Ovary (tissue), 9 donors: Measurements from ENCODE around the gene ZNF503. TPM values are rescaled to one million over a fixed set of nuclear protein-coding genes. Genes with fewer than 3 reads are reported as not detected.

Source experiments
- DNase-seq, 5 donors: peaks; one replicate each; pipeline ENCODE4 v3.0.0-alpha.2; 2019 to 2020
- H3K27ac ChIP-seq, 2 donors: fragments of 200-600 bp; one replicate each; pipeline versions ENCODE4 v1.5.1 to v1.8.0; 2019 to 2022
- H3K27me3 ChIP-seq: fragments of 200-600 bp; one replicate; pipeline ENCODE4 v1.8.0; 2022
- H3K36me3 ChIP-seq: fragments of 200-600 bp; sonication (generic); one replicate; pipeline ENCODE4 v1.5.1; 2019
- H3K4me1 ChIP-seq: one replicate; pipeline ENCODE4 v1.8.1; 2013; ENCODE audit warnings: mild to moderate bottlenecking, moderate library complexity; ENCODE audit not compliant: insufficient read depth
- H3K4me3 ChIP-seq: fragments of 200-600 bp; sonication (generic); one replicate; pipeline ENCODE4 v1.5.1; 2017
- H3K9me3 ChIP-seq, 2 donors: fragments of 200-600 bp in 1 of 2; sonication (generic) in 1 of 2; one replicate each; pipeline versions ENCODE4 v1.5.1 to v1.8.1; 2013 to 2019; ENCODE audit warnings: mild to moderate bottlenecking in 1 of 2, moderate library complexity in 1 of 2
- EP300 ChIP-seq: sonication (generic); formaldehyde crosslinking; IDR thresholded peaks from one replicate; pipeline ENCODE4 v1.6.1; 2017; ENCODE audit warnings: antibody characterized with exemption
- POLR2A ChIP-seq: fragments of 450-650 bp; IDR thresholded peaks from one replicate; pipeline ENCODE4 v1.6.1; 2017; ENCODE audit warnings: antibody characterized with exemption, mild to moderate bottlenecking, moderate library complexity
- WGBS, 3 donors: extraction: QIAGEN DNeasy Blood & Tissue Kit in 1 of 3; methylation state at CpG; one replicate each; pipeline versions ENCODE4 v1.1.5 to v1.1.7; 2013 to 2017; 5-methylcytosine and 5-hydroxymethylcytosine counted together
- intact Hi-C, 4 donors: fragments of 100-400 bp; cut with DNase I; formaldehyde crosslinking; loops; one replicate each; pipeline versions ENCODE4 v1.11.0 to v1.15.1; 2022 to 2023
- polyA plus RNA-seq, 2 donors: library from polyadenylated mRNA; stranded (reverse); fragments of 200-250 nt in 1 of 2; fragments of 350-450 nt in 1 of 2; fragmentation: Illumina TruSeq in 1 of 2; extraction: RNeasy Lipid Tissue Mini Kit (QIAGEN cat#74804) in 1 of 2; gene quantifications; one replicate each; pipeline ENCODE4 v1.2.3, GENCODE V29; 2013 to 2014
- total RNA-seq, 7 donors: library from RNA; depleted of rRNA in 2 of 7; stranded (reverse); fragments of >200 nt in 2 of 7; fragmentation: NEBNext Ultra II Directional in 3 of 7; extraction: Animal tissue kit (Norgen Biotek cat#: 25700) in 3 of 7; gene quantifications; one replicate each; pipeline versions ENCODE4 v1.1.0 to v1.2.4, GENCODE V29; 2016 to 2023
- TF ChIP-seq, protein P1 (sequence below), 3 donors: fragments of 450-650 bp in 2 of 3; fragments of 200-600 bp in 1 of 3; IDR thresholded peaks; one replicate each; pipeline versions ENCODE4 v1.5.1 to v1.8.0; 2016 to 2022; ENCODE audit warnings: antibody characterized with exemption in 3 of 3, mild to moderate bottlenecking in 1 of 3
- donor health status: DM: no; HTN: no; CAD: no; lungs with moderate emphysema.
- donor health status: DM: no; HTN: no; CAD: no.
- donor health status: Bipolar disorder and iron deficiency.
- donor health status: DM: yes; HTN: yes; CAD: no.
- donor health status: DM: no; HTN: no; CAD: no.
- donor health status: DM: yes; HTN: yes; CAD: no.

The ZNF503 gene
- total and polyA plus RNA-seq, 9 donors: 21.1 to 221 (median 82.2) TPM

DNA sequence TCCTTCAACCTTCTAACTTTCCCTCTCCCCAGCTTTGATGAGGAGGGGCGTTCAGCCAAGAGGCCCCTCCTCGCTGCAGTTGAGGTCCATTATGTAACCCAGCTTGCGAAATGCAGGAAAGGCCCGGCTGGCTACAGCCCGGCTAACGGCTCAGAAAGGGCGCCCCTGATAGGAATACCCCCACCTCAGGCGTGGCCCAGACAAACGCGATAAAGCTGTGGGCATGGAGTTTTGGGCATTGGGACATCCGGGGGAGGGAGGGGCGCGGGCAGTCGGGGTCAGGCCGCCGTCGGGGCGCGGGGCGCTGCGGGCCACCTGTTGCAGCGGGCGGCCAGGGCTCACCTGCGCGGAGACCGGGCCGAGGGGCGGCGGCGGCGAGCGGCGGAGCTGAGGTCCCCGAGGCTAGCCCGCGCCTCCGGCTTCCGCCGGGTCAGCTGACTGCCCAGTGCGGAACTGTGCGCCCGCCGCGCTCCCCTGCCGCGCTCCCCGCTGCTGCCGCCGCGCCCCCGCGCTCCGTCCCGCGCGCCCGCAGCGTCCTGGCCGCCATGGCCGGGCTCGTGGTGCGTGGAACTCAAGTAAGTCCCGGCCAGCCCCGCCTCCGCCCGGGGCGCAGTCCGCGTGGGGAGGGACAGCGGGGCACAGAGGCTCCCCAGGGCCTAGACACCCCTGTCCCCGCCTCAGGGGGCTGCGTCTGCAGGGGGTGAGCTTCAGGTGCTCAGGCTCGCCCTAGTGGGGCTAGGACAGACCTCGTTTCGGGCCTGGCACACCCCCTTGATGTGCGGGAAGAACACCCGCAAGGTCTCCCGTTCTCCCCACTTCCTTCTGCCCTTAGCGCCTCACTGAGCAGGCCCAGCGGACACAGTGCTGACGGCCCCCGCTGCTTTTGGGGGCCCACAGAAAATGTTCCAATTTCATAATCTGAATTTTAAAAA lies 29.9 kb upstream of the ZNF503 start, which contains the start of gene LRMDA:
TSS of gene LRMDA (plus strand) at position 445 of the 932 bp plus-strand sequence.
- intact Hi-C loops: no loop called here
- peak; percentile 74 to 83 (median 81) for DNase-seq
- Histone ChIP-seq H3K27me3 (no peaks in the 10 kb centered on the region), H3K36me3 (no peaks in the 10 kb centered on the region), H3K4me1 (peaks cover 33% of the 10 kb centered on the region), H3K9me3 (no peaks in the 10 kb centered on the region), H3K4me3 (peak within 1 kb of the TSS; percentile 48), H3K27ac (peak within 1 kb of the TSS; percentile 73 to 95)
- TF ChIP-seq EP300 (no peak), POLR2A (peak; percentile 70)
- WGBS, 3 donors: 4 to 18% (median 5%) methylated on average over 35 to 82 of the region's 82 CpGs

DNA sequence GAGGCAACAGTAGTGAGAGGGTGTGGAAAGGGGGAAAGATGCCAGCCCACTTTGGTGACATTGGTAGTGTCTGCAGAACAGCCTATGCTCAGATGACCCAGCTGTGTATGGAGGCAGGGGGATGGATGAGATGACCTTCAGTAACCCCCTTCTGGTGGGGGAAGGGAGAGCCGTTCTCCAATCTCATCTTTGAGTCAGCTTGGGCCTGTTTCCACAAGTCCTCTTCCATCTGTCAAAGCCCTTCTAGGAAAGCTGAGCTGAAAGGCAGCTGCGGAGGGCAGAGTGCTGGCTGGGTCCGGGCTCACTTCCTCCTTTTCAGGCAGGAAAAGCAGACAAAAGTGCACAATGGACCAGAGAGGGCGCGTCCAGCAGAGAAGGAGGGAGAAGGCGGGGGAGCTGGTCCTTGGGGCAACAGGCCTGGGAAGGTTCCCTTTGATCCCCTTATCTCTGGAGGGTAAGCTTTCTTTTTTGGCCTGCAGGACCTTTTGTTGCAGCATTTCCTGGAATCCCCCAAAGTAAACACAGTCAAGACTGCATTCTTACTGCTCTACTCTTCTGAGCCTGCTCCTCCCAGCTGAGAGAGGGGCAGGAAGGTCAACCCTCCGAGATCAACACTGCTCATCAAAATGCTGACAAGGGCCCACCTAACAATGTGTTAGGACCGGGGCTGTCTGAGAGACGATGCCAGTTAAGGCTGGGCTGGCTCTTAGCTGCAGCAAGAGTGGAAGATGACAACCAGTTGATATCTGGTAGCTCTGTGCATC lies 28.6 kb upstream of the ZNF503 start:
- peak overlapping the region; percentile 73 to 95 for H3K27ac ChIP-seq
- H3K4me3 ChIP-seq: no peak overlapping the region
- peak; percentile 45 to 75 (median 60) for DNase-seq
- no peaks in the 10 kb centered on the region for H3K36me3 ChIP-seq
- H3K27me3 ChIP-seq: no peaks in the 10 kb centered on the region
- no peaks in the 10 kb centered on the region for H3K9me3 ChIP-seq
- intact Hi-C loops: no loop called here
- H3K4me1 ChIP-seq: peaks cover 33% of the 10 kb centered on the region
- WGBS, 3 donors: 53 to 57% (median 55%) methylated on average over 9 of the region's 9 CpGs
- TF ChIP-seq POLR2A (no peak), EP300 (no peak)
- TF ChIP-seq, protein P1, sequence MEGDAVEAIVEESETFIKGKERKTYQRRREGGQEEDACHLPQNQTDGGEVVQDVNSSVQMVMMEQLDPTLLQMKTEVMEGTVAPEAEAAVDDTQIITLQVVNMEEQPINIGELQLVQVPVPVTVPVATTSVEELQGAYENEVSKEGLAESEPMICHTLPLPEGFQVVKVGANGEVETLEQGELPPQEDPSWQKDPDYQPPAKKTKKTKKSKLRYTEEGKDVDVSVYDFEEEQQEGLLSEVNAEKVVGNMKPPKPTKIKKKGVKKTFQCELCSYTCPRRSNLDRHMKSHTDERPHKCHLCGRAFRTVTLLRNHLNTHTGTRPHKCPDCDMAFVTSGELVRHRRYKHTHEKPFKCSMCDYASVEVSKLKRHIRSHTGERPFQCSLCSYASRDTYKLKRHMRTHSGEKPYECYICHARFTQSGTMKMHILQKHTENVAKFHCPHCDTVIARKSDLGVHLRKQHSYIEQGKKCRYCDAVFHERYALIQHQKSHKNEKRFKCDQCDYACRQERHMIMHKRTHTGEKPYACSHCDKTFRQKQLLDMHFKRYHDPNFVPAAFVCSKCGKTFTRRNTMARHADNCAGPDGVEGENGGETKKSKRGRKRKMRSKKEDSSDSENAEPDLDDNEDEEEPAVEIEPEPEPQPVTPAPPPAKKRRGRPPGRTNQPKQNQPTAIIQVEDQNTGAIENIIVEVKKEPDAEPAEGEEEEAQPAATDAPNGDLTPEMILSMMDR (IDR thresholded peaks at IDR 0.05): no peak

DNA sequence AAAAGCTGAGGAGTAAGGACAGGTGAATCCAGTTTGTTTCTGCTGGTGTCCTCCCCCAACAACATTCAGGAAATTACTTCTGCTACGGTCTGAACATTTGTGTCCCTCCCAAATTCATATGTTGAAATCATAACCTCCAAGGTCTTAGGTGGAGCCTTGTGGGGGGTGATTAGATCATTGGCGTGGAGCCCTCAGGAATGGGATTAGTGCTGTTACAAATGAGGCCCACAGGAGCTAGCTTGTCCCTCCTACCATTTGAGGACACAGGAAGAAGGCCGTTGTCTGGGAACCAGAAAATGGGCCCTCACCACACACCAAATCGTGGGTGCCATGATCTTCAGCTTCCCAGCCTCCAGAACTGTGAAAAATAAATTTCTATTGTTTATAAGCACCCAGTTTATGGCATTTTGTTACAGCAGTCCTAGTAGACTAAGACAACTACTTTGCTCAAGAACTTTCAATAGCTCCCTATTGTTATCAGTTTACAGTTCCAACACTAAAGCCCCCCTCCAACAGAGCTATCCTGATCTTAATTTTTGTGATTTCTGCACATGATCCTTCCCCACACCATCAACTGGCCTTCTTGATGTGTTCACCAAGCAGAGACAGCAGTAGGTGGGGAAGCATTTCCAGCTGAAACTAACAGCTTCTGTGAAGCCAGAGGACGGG lies 27.7 kb upstream of the ZNF503 start:
- 78 to 84% (median 81%) methylated on average over 5 of the region's 5 CpGs for WGBS, 3 donors
- intact Hi-C loops: no loop called here

DNA sequence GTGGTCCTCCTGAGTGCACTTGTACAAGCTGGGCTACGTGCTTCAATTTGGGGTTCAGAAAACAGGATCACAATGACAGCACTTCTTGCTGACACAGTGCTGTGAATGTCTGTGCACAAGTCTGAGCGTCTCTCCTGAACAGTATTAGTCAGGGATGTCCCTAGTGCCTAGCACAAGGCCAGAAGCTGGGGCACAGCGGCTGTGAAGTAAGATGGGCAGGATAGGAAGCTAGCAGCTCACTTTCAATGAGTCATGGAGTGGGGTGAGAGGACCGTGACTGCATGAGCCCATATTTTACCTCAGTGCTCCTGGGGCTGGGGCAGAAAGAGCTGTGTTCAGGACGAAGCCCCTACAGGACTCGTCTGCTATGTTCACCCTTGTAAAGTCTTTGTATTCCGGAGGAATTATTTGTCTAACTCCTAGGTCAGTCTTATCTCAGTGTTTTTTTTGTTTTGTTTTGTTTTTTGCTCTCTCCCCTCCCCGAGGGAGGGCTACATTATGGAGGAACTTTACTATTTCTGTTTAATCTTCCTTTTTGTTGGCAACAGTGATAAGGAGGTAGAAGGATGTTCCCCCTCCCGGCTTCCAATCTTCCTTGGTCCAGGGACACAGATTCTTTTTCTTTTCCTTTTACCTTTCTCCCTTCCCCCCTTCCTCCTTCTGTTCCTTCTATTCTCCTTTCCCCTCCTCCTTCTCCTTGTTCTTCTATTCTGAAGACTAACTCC lies 27.0 kb upstream of the ZNF503 start:
- Histone ChIP-seq H3K9me3 (no peaks in the 10 kb centered on the region), H3K4me3 (no peak overlapping the region), H3K36me3 (no peaks in the 10 kb centered on the region), H3K27me3 (no peaks in the 10 kb centered on the region), H3K4me1 (peaks cover 33% of the 10 kb centered on the region), H3K27ac (peak overlapping the region; percentile 45 to 95)
- peak in 3 of 5 donors; percentile 38 to 46 (median 45) for DNase-seq
- 21 to 34% (median 28%) methylated on average over 9 of the region's 9 CpGs for WGBS, 3 donors
- no peak for TF ChIP-seq POLR2A
- TF ChIP-seq, protein P1 (IDR thresholded peaks at IDR 0.05): no peak
- no peak for TF ChIP-seq EP300
- intact Hi-C loops: no loop called here

More for the DNA sequence above, 27.7 kb upstream of the ZNF503 start:
- Histone ChIP-seq H3K4me3 (no peak overlapping the region), H3K27me3 (no peaks in the 10 kb centered on the region), H3K4me1 (peaks cover 33% of the 10 kb centered on the region), H3K27ac (peak overlapping the region; percentile 73 to 95), H3K9me3 (no peaks in the 10 kb centered on the region), H3K36me3 (no peaks in the 10 kb centered on the region)
- no peak for TF ChIP-seq EP300
- no peak for TF ChIP-seq POLR2A
- TF ChIP-seq, protein P1 (IDR thresholded peaks at IDR 0.05): no peak
- no peak for DNase-seq
